ENCODE data around the gene FAM9A.

The FAM9A gene

DNA sequence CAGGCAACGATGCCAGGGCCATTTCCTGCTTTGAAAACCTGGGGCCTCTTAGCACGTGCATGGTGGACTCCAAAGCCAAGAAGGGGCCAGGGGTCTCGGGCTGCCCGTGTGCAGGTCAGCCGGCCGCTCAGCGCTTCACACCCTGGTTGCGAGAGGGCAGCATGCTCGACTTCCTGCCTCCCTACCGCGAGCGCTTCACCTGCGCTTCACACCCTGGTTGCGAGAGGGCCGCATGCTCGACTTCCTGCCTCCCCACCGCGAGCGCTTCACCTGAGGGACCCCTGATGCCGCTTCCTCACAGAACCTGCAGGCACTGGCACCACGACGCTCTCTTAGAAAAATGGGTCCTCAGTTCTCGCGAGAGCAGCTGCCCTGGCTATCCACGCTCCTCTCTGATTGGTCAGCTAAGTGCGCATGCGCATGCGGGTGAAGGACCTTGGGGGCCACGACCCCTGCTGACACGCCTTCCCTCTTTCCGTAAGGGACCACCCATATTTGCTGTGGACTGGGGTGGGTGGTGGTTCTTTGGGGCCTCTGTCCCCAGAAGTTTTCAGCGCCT is at the start of gene FAM9A:
Gene FAM9A (minus strand): TSS at position 343 of the 559 bp plus-strand sequence. CDS start 1,212 bp downstream, outside the sequence.
- DNase-seq (ENCODE audit: extremely low read depth, low read depth): no peak
- TF ChIP-seq, protein P1, sequence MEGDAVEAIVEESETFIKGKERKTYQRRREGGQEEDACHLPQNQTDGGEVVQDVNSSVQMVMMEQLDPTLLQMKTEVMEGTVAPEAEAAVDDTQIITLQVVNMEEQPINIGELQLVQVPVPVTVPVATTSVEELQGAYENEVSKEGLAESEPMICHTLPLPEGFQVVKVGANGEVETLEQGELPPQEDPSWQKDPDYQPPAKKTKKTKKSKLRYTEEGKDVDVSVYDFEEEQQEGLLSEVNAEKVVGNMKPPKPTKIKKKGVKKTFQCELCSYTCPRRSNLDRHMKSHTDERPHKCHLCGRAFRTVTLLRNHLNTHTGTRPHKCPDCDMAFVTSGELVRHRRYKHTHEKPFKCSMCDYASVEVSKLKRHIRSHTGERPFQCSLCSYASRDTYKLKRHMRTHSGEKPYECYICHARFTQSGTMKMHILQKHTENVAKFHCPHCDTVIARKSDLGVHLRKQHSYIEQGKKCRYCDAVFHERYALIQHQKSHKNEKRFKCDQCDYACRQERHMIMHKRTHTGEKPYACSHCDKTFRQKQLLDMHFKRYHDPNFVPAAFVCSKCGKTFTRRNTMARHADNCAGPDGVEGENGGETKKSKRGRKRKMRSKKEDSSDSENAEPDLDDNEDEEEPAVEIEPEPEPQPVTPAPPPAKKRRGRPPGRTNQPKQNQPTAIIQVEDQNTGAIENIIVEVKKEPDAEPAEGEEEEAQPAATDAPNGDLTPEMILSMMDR (IDR thresholded peaks at IDR 0.05; ENCODE audit: low read depth, low read length): no peak

- DNase-seq (ENCODE audit: extremely low read depth, low read depth): no peak
- TF ChIP-seq, protein P1 (IDR thresholded peaks at IDR 0.05; ENCODE audit: low read depth, low read length): no peak
These were observed 49.3 kb upstream of the FAM9A start for GRCh38 chrX:8850478-8850877.

DNA sequence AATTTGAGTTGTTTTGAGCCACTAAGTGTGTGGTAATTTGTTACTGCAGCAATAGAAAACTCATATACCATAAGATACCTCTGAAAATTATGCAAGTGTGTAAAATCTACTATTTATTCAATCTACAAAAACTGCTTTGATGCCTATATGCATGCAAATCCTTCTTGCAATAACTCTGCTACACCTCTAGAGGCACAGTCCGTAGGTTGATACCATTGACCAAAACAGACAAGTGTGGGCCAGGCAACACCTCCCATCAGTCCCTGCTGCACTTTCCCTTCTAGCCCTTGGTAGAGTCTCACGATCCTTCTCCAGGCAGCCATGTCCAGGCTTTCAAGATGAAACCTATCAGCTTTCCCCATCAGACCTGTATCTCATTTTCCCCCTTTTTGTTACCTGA is 48.8 kb upstream of the FAM9A start:
- TF ChIP-seq, protein P1 (IDR thresholded peaks at IDR 0.05; ENCODE audit: low read depth, low read length): no peak
- DNase-seq (ENCODE audit: extremely low read depth, low read depth): no peak

DNA sequence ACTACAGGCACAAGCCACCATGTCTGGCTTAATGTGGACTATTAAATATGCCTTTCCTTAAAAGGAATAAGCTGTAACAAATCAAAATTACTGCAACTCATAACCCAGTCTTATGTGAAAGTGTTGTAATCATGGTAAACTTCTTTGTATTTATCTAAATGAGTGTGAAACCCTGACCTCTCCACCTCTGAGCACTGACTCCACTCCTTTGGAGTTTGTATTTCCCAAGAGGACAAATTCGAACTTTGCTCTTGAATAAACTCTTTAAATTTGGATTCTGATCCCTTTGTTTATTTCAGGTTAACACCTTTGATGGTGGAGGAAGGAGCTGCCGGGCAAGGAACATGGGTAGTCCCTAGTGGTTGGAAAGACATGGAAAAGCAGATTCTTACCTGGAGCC is 48.3 kb upstream of the FAM9A start:
- no peak for DNase-seq (ENCODE audit: extremely low read depth, low read depth)
- TF ChIP-seq, protein P1 (IDR thresholded peaks at IDR 0.05; ENCODE audit: low read depth, low read length): no peak

DNA sequence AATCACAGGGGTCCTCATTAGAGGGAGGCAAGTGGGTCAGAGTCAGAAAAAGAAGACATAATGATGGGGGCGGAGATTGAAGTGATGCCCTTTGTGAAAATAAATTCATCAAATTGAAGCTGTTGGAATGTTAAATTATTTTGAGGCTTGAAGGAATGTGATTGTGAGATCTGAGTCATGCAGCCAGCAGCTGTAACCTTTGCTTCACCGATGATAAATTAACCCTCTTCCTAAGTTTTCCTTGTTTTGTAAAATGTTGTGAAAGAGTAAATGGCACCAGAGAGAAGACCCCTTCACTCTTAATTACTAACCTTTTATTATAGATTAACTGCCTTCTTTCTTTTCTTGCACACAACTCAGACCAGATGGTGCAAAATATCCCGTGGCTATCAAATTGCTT is 47.7 kb upstream of the FAM9A start:
- DNase-seq (ENCODE audit: extremely low read depth, low read depth): no peak
- TF ChIP-seq, protein P1 (IDR thresholded peaks at IDR 0.05; ENCODE audit: low read depth, low read length): no peak

- TF ChIP-seq, protein P1 (IDR thresholded peaks at IDR 0.05; ENCODE audit: low read depth, low read length): no peak
- no peak for DNase-seq (ENCODE audit: extremely low read depth, low read depth)
These were observed 47.3 kb upstream of the FAM9A start for GRCh38 chrX:8848441-8848840.

GRCh38 chrX:8847360-8847759 is 46.2 kb upstream of the FAM9A start:
- TF ChIP-seq, protein P1 (IDR thresholded peaks at IDR 0.05; ENCODE audit: low read depth, low read length): no peak
- DNase-seq (ENCODE audit: extremely low read depth, low read depth): no peak
